Measurements from ENCODE around the gene MEF2A. TPM values are rescaled to one million over a fixed set of nuclear protein-coding genes. Genes with fewer than 3 reads are reported as not detected.

The MEF2A gene
- total and polyA plus RNA-seq, 10 of the 15 experiments (the other 5 are each of a cell fraction or from before 2014, with no cell fraction given) = 7.2 to 46.7 (median 35.9) TPM

DNA sequence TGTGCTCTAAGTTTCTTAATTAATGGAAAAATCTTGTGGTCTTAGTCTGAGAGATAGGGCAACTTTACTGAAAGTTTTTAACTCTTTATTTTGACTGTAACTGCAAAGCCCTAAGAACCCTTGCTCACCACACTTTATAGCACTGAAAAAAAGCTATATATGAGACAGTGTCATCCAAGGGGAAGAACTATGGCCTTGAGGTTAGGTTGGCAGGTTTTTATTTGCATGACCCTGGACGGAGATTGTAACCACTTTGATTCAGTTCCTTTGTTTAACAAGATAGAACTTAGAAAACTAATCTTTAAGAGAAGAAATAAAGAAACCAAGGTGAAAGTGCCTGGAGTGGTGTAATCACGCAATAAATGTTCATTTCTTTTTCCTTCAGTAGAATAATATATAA lies 198.0 kb downstream of the MEF2A start:
- no peaks in the 10 kb centered on the region for H3K4me1 ChIP-seq (ENCODE audit: control insufficient read depth, insufficient read depth, low read length)
- FAIRE-seq (no peak), ATAC-seq (peak; percentile 60; the same call in 2 of the 3 replicates), DNase-seq (ENCODE audit: low read depth, low spot score) (no peak)
- no peak overlapping the region for H3K9ac ChIP-seq (ENCODE audit: control insufficient read depth, insufficient read depth, low read length)
- no peaks in the 10 kb centered on the region for H3K36me3 ChIP-seq (ENCODE audit: control insufficient read depth in 2 of 2, insufficient read depth in 2 of 2, low read length in 1 of 2)
- intact Hi-C loops (cut with micrococcal nuclease; ENCODE audit: unreplicated experiment) (no loop called here), in situ Hi-C loops (cut with MboI) (no loop called here)
- WGBS (ENCODE audit: insufficient coverage, insufficient replicate concordance, low lambda C conversion rate, missing lambda C conversion rate) = 48% methylated on average over 2 of the region's 2 CpGs
- H3K27ac ChIP-seq (ENCODE audit: control insufficient read depth, insufficient read depth) = no peak overlapping the region
- H3K27me3 ChIP-seq (replicated peaks in 1 of 2; ENCODE audit: control insufficient read depth in 2 of 2, insufficient read depth in 2 of 2, low read length in 1 of 2) = no peaks in the 10 kb centered on the region
- no peak overlapping the region for H3K4me2 ChIP-seq (ENCODE audit: control insufficient read depth, insufficient read depth)
- no peaks in the 10 kb centered on the region for H4K20me1 ChIP-seq (ENCODE audit: control insufficient read depth, insufficient read depth)
- no TSS peak for BruUV-seq (replicated peaks)
- ChIA-PET CTCF (interaction anchor here (0.6 to 1.6 kb wide), 2 partner anchors 30 to 60 kb away, joined by 3 to 4 read pairs; no protein-coding TSS in a partner anchor), RAD21 (ENCODE audit: unreplicated experiment) (no interaction called here), SMC1A (ENCODE audit: uncharacterized antibody, unreplicated experiment) (interaction anchor here (0.9 kb wide), 1 partner anchor 492 kb away, joined by 4 read pairs; no protein-coding TSS in a partner anchor), POLR2A (no interaction called here)
- TF ChIP-seq MXI1 (IDR thresholded peaks at IDR 0.05; ENCODE audit: low read depth, low read length) (no peak), WRNIP1 (IDR thresholded peaks at IDR 0.05; ENCODE audit: borderline replicate concordance, low read depth, low read length) (no peak), PML (IDR thresholded peaks at IDR 0.05; ENCODE audit: low read length) (no peak), RFX5 (IDR thresholded peaks at IDR 0.05; ENCODE audit: low read depth, low read length) (no peak), DPF2 (IDR thresholded peaks at IDR 0.05) (no peak), CEBPB (IDR thresholded peaks at IDR 0.05; ENCODE audit: borderline replicate concordance in 1 of 2, low read depth in 2 of 2, low read length in 2 of 2) (no peak), IRF4 (IDR thresholded peaks at IDR 0.05; ENCODE audit: low read depth, low read length) (no peak), YBX1 (IDR thresholded peaks at IDR 0.05) (no peak), HDGF (IDR thresholded peaks at IDR 0.05) (no peak), KAT2A (conservative IDR thresholded peaks at IDR 0.05; ENCODE audit: control insufficient read depth, low read depth, low read length) (no peak), TBL1XR1 (IDR thresholded peaks at IDR 0.05; ENCODE audit: low read depth, low read length) (no peak), SPI1 (IDR thresholded peaks at IDR 0.05; ENCODE audit: borderline replicate concordance, insufficient read depth, low read depth, low read length) (no peak), NFYA (IDR thresholded peaks at IDR 0.05; ENCODE audit: borderline replicate concordance, low read depth, low read length) (no peak), IKZF1 (conservative IDR thresholded peaks at IDR 0.05) (no peak)
- TF ChIP-seq, protein P1, sequence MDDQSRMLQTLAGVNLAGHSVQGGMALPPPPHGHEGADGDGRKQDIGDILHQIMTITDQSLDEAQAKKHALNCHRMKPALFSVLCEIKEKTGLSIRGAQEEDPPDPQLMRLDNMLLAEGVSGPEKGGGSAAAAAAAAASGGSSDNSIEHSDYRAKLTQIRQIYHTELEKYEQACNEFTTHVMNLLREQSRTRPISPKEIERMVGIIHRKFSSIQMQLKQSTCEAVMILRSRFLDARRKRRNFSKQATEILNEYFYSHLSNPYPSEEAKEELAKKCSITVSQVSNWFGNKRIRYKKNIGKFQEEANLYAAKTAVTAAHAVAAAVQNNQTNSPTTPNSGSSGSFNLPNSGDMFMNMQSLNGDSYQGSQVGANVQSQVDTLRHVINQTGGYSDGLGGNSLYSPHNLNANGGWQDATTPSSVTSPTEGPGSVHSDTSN (IDR thresholded peaks at IDR 0.05; ENCODE audit: insufficient replicate concordance, low read depth, low read length) = no peak
- H3K79me2 ChIP-seq (ENCODE audit: control insufficient read depth, insufficient read depth, low read length) = no peaks in the 10 kb centered on the region
- H3K9me3 ChIP-seq (replicated peaks; ENCODE audit: control insufficient read depth, insufficient read depth, low read length) = no peaks in the 10 kb centered on the region
- H2AFZ ChIP-seq (ENCODE audit: control insufficient read depth, low read depth, low read length) = no peak overlapping the region; the same call in 1 of the 2 replicates
- no peak overlapping the region for H3K4me3 ChIP-seq
